HCT116 (cell line): ENCODE measurements around the gene CCDC88C. TPM values are rescaled to one million over a fixed set of nuclear protein-coding genes. Genes with fewer than 3 reads are reported as not detected.

ENCODE experiments used
- ATAC-seq: fragments of 200-7000 bp; cut with Tn5 transposase; 2 replicates; pipeline ENCODE4 v1.9.1; 2020; ENCODE audit warnings: mild to moderate bottlenecking, moderate library complexity
- BruUV-seq: library from RNA; stranded (reverse); fragments of 400-500 nt; replicated peaks from 2 replicates; lab custom pipeline; 2021; lab: Mats Ljungman, UMichigan
- CTCF ChIA-PET: fragments of 300-600 bp; sonication (Branson Sonifier 250); formaldehyde crosslinking; loops from one replicate; lab custom pipeline; 2021; ENCODE audit warnings: antibody characterized with exemption; lab: Charles Lee
- POLR2A ChIA-PET: fragments of 300-600, 350-600 bp; sonication (Branson Sonifier 250); formaldehyde crosslinking; loops from one replicate; lab custom pipeline; 2021; ENCODE audit warnings: antibody characterized with exemption; lab: Charles Lee
- RAD21 ChIA-PET, 2 experiments: fragments of 300-600 bp; sonication (Branson Sonifier 250); formaldehyde crosslinking; loops; one replicate each; lab custom pipeline; 2023; ENCODE audit warnings: low total read pairs in 2 of 2; ENCODE audit not compliant: uncharacterized antibody in 2 of 2, unreplicated experiment in 2 of 2, low non-redundant PET in 1 of 2; lab: Charles Lee
- DNase-seq: peaks from one replicate; pipeline ENCODE4 v3.0.0-alpha.2; 2010; ENCODE audit warnings: low read depth, low spot score
- H2AFZ ChIP-seq: fragments of 200-600 bp; shearing (Covaris generic), sonication (generic); 2 replicates; pipeline ENCODE4 v1.6.1; 2017; ENCODE audit warnings: low read depth, mixed run types, mixed read lengths, antibody characterized with exemption, low read length; ENCODE audit not compliant: poor library complexity, severe bottlenecking
- H3K27ac ChIP-seq: 2 replicates; pipeline ENCODE4 v1.5.1; 2012; ENCODE audit warnings: low read depth, low read length
- H3K27me3 ChIP-seq: fragments of 200-600 bp; sonication (generic); 2 replicates; pipeline ENCODE4 v1.6.1; 2016; ENCODE audit warnings: mixed run types, low read length, mixed read lengths; ENCODE audit not compliant: insufficient read depth
- H3K36me3 ChIP-seq, 2 experiments: fragments of 200-500 bp in 1 of 2; fragments of 200-600 bp in 1 of 2; sonication (Bioruptor generic) in 1 of 2; sonication (generic) in 1 of 2; 2 replicates each; pipeline versions ENCODE4 v1.5.1 to v1.6.1; 2014 to 2016; ENCODE audit warnings: low read length in 2 of 2, inconsistent platforms in 1 of 2, mixed read lengths in 1 of 2, mixed run types in 1 of 2; ENCODE audit not compliant: insufficient read depth in 2 of 2, control insufficient read depth in 1 of 2
- H3K4me1 ChIP-seq, 2 experiments: fragments of 200-600 bp in 1 of 2; sonication (generic) in 1 of 2; 2 replicates each; pipeline versions ENCODE4 v1.5.1 to v1.6.1; 2012 to 2017; ENCODE audit warnings: low read length in 2 of 2, inconsistent platforms in 1 of 2, mild to moderate bottlenecking in 1 of 2, mixed read lengths in 1 of 2, mixed run types in 1 of 2, moderate library complexity in 1 of 2; ENCODE audit not compliant: insufficient read depth in 2 of 2, control insufficient read depth in 1 of 2
- H3K4me2 ChIP-seq: fragments of 200-600 bp; sonication (generic); 2 replicates; pipeline ENCODE4 v1.6.1; 2017; ENCODE audit warnings: mixed run types, low read length, mixed read lengths
- H3K4me3 ChIP-seq, 2 experiments: fragments of 200-600 bp in 1 of 2; sonication (generic) in 1 of 2; replicated peaks in 1 of 2; 2 replicates each; pipeline ENCODE4 v1.5.1; 2011 to 2016; ENCODE audit warnings: low read length in 2 of 2, control low read depth in 1 of 2, low read depth in 1 of 2, mild to moderate bottlenecking in 1 of 2, mixed read lengths in 1 of 2, mixed run types in 1 of 2
- H3K79me2 ChIP-seq: fragments of 200-600 bp; sonication (generic); 2 replicates; pipeline ENCODE4 v1.6.1; 2017; ENCODE audit warnings: mild to moderate bottlenecking, mixed run types, low read length, moderate library complexity, mixed read lengths; ENCODE audit not compliant: insufficient read depth
- H3K9ac ChIP-seq: fragments of 200-600 bp; sonication (generic); 2 replicates; pipeline ENCODE4 v1.6.1; 2016; ENCODE audit warnings: low read length, mixed read lengths
- H3K9me2 ChIP-seq: fragments of 200-600 bp; sonication (generic), shearing (Covaris generic); 2 replicates; pipeline ENCODE4 v1.6.1; 2017; ENCODE audit warnings: mixed run types, mild to moderate bottlenecking, moderate library complexity; ENCODE audit not compliant: insufficient read depth
- H3K9me3 ChIP-seq, 2 experiments: fragments of 200-500 bp in 1 of 2; fragments of 200-600 bp in 1 of 2; sonication (Bioruptor generic) in 1 of 2; sonication (generic) in 1 of 2; 2 replicates each; pipeline ENCODE4 v1.6.1; 2014 to 2017; ENCODE audit warnings: low read length in 2 of 2, mixed read lengths in 2 of 2, inconsistent platforms in 1 of 2, low read depth in 1 of 2, mild to moderate bottlenecking in 1 of 2, mixed run types in 1 of 2, moderate library complexity in 1 of 2; ENCODE audit not compliant: control insufficient read depth in 1 of 2, insufficient read depth in 1 of 2
- H4K20me1 ChIP-seq: fragments of 200-600 bp; sonication (generic), shearing (Covaris generic); 2 replicates; pipeline ENCODE4 v1.6.1; 2017; ENCODE audit warnings: mixed run types, mild to moderate bottlenecking, moderate library complexity; ENCODE audit not compliant: insufficient read depth
- CTCF ChIP-seq, 3 experiments: fragments of 200-600 bp in 1 of 3; sonication (generic) in 1 of 3; IDR thresholded peaks in 2 of 3; conservative IDR thresholded peaks in 1 of 3; 2 replicates each; pipeline ENCODE4 v1.5.1; 2012 to 2017; ENCODE audit warnings: low read depth in 2 of 3, low read length in 2 of 3, antibody characterized with exemption in 1 of 3, borderline replicate concordance in 1 of 3, control low read depth in 1 of 3, mild to moderate bottlenecking in 1 of 3, mixed read lengths in 1 of 3, mixed run types in 1 of 3, moderate library complexity in 1 of 3; ENCODE audit not compliant: insufficient read depth in 1 of 3
- EGR1 ChIP-seq: IDR thresholded peaks from 2 replicates; pipeline ENCODE4 v1.6.1; 2012; ENCODE audit warnings: low read depth
- RAD21 ChIP-seq: IDR thresholded peaks from 2 replicates; pipeline ENCODE4 v1.6.1; 2012; ENCODE audit warnings: low read depth, mild to moderate bottlenecking
- ZNF274 ChIP-seq: fragments of 200-500 bp; sonication (Bioruptor generic); IDR thresholded peaks from 2 replicates; pipeline ENCODE4 v1.6.1; 2014; ENCODE audit warnings: mild to moderate bottlenecking, low read depth, low read length, inconsistent platforms
- intact Hi-C: fragments of 100-400 bp; cut with micrococcal nuclease; formaldehyde crosslinking; loops from 2 replicates; pipeline ENCODE4 v1.10.0; 2022
- total RNA-seq: library from RNA; stranded (reverse); gene quantifications from one replicate; pipeline ENCODE4 v1.2.1, GENCODE V29; 2021; ENCODE audit not compliant: unreplicated experiment

Gene CCDC88C
- total RNA-seq, 1 experiment from 2014 or later: 20.8 TPM

- Histone ChIP-seq H3K4me3 (no peak overlapping the region), H3K4me1 (no peaks in the 10 kb centered on the region), H3K9me3 (no peaks in the 10 kb centered on the region), H4K20me1 (no peaks in the 10 kb centered on the region), H3K27ac (no peak overlapping the region), H2AFZ (no peak overlapping the region), H3K79me2 (no peaks in the 10 kb centered on the region), H3K4me2 (no peak overlapping the region), H3K27me3 (no peaks in the 10 kb centered on the region), H3K9ac (no peak overlapping the region), H3K36me3 (peaks cover 0 to 9% of the 10 kb centered on the region in 2 experiments; a peak in 2 of 4 replicates), H3K9me2 (no peaks in the 10 kb centered on the region)
- CTCF ChIA-PET: interaction anchor here (0.7 to 1.9 kb wide), 7 partner anchors 11 to 673 kb away, joined by 3 to 11 read pairs (median 5); partner anchors contain the start of gene CCDC88C
- DNase-seq (peak; percentile 18), ATAC-seq (peak; percentile 85)
- intact Hi-C loops: loop anchor here (1.0 to 2.0 kb wide), 2 partner anchors 95 to 587 kb away; no protein-coding TSS in a partner anchor
- no TSS peak for BruUV-seq
- POLR2A ChIA-PET: no interaction called here
- RAD21 ChIA-PET: interaction anchor here in 1 of 2 experiments (0.6 kb wide), 2 partner anchors 94 to 97 kb away, joined by 3 to 5 read pairs; no protein-coding TSS in a partner anchor
- TF ChIP-seq EGR1 (no peak), ZNF274 (no peak), RAD21 (peak; percentile 85), CTCF (IDR thresholded peaks at IDR 0.05 in 2 of 3, conservative IDR thresholded peaks at IDR 0.05 in 1 of 3; ENCODE audit: borderline replicate concordance in 1 of 3, insufficient read depth in 1 of 3, low read depth in 2 of 3, low read length in 2 of 3) (peak; percentile 83 to 98 (median 95))
- TF ChIP-seq, all 23 proteins: peak for 2
Observed at GRCh38 chr14:91323671-91324605, 93.7 kb downstream of the CCDC88C start.
